K562 (cell line): ENCODE data around the gene SIGLEC9. TPM values are rescaled to one million over a fixed set of nuclear protein-coding genes. Genes with fewer than 3 reads are reported as not detected.

Source experiments
- ATAC-seq: fragments of 200-7000 bp; cut with Tn5 transposase; 3 replicates; pipeline ENCODE4 v1.9.1; 2020; ENCODE audit warnings: moderate library complexity
- BruUV-seq: library from RNA; stranded (reverse); fragments of 400-500 nt; replicated peaks from 2 replicates; lab custom pipeline; 2021; lab: Mats Ljungman, UMichigan
- CTCF ChIA-PET: fragments of 300-600 bp; formaldehyde crosslinking; extraction: SDS; loops from one replicate; lab custom pipeline; 2021; ENCODE audit warnings: low intra/inter-chr PET ratio; lab: Yijun Ruan, JAX
- POLR2A ChIA-PET: fragments of 300-600, 350-650 bp; sonication (Branson Sonifier 250); formaldehyde crosslinking; extraction: SDS; loops from one replicate; lab custom pipeline; 2021; ENCODE audit warnings: antibody characterized with exemption, inconsistent platforms; lab: Yijun Ruan, JAX
- DNase-seq, 4 experiments: peaks; one replicate each; pipeline versions ENCODE4 v3.0.0 to v3.0.0-alpha.2; 2011 to 2018; ENCODE audit warnings: low spot score in 3 of 4, mixed read lengths in 3 of 4; ENCODE audit errors: extremely low read depth in 1 of 4
- FAIRE-seq: peaks from 2 replicates; lab custom pipeline; 2011; peaks lifted over from hg19 to GRCh38; lab: Jason Lieb, UNC
- H2AFZ ChIP-seq: 2 replicates; pipeline ENCODE4 v1.6.0; 2011; ENCODE audit warnings: low read depth, low read length, control low read depth, inconsistent platforms
- H3K27ac ChIP-seq: fragments of 200-600 bp; 3 replicates; pipeline ENCODE4 v1.8.0; 2011; ENCODE audit warnings: low read depth, mild to moderate bottlenecking, control low read depth, inconsistent platforms, low read length, moderate library complexity, mixed read lengths; ENCODE audit errors: extremely low read depth
- H3K27me3 ChIP-seq, 2 experiments: fragments of 300-600 bp in 1 of 2; 2 replicates in 1 of 2; 3 replicates in 1 of 2; pipeline versions ENCODE4 v1.6.0 to v1.8.0; 2011; ENCODE audit warnings: inconsistent platforms in 2 of 2, low read length in 2 of 2, mild to moderate bottlenecking in 1 of 2, mixed read lengths in 1 of 2, moderate library complexity in 1 of 2; ENCODE audit not compliant: control insufficient read depth in 2 of 2, insufficient read depth in 2 of 2
- H3K36me3 ChIP-seq: fragments of 300-600 bp; 3 replicates; pipeline ENCODE4 v1.8.0; 2011; ENCODE audit warnings: mild to moderate bottlenecking, low read length, inconsistent platforms; ENCODE audit not compliant: control insufficient read depth, insufficient read depth
- H3K4me1 ChIP-seq, 2 experiments: fragments of 200-600 bp in 1 of 2; replicated peaks in 1 of 2; 2 replicates in 1 of 2; 3 replicates in 1 of 2; pipeline versions ENCODE4 v1.5.1 to v1.8.0; 2011; ENCODE audit warnings: inconsistent platforms in 2 of 2, low read length in 2 of 2, mild to moderate bottlenecking in 1 of 2, mixed read lengths in 1 of 2, moderate library complexity in 1 of 2; ENCODE audit not compliant: control insufficient read depth in 2 of 2, insufficient read depth in 2 of 2
- H3K4me2 ChIP-seq: 2 replicates; pipeline ENCODE4 v1.6.1; 2011; ENCODE audit warnings: low read length, control low read depth, inconsistent platforms, mixed read lengths; ENCODE audit not compliant: insufficient read depth
- H3K4me3 ChIP-seq: fragments of 200-600 bp; sonication (generic), shearing (Covaris generic); 2 replicates; pipeline ENCODE4 v1.5.1; 2016; ENCODE audit warnings: control low read depth, inconsistent platforms
- H3K79me2 ChIP-seq: fragments of 200-600 bp; 3 replicates; pipeline ENCODE4 v1.8.0; 2011; ENCODE audit warnings: low read length, inconsistent platforms; ENCODE audit not compliant: control insufficient read depth, insufficient read depth
- H3K9ac ChIP-seq, 2 experiments: 2 replicates each; pipeline versions ENCODE4 v1.6.0 to v1.6.1; 2011; ENCODE audit warnings: low read depth in 2 of 2, low read length in 2 of 2, control low read depth in 1 of 2, inconsistent platforms in 1 of 2, mild to moderate bottlenecking in 1 of 2, mixed read lengths in 1 of 2; ENCODE audit not compliant: insufficient read depth in 1 of 2
- H3K9me1 ChIP-seq: one replicate; pipeline ENCODE4 v1.6.0; 2011; ENCODE audit warnings: inconsistent platforms, mild to moderate bottlenecking, low read length, moderate library complexity; ENCODE audit not compliant: control insufficient read depth, insufficient read depth
- H3K9me3 ChIP-seq: replicated peaks from 2 replicates; pipeline ENCODE4 v1.5.1; 2011; ENCODE audit warnings: low read depth, low read length, inconsistent platforms; ENCODE audit not compliant: control insufficient read depth, insufficient read depth
- H4K20me1 ChIP-seq: replicated peaks from 2 replicates; pipeline ENCODE4 v1.6.1; 2011; ENCODE audit warnings: low read length, inconsistent platforms, mixed read lengths; ENCODE audit not compliant: control insufficient read depth, insufficient read depth
- ARID1B ChIP-seq: fragments of 450-650 bp; IDR thresholded peaks from 2 replicates; pipeline ENCODE4 v1.6.1; 2016; ENCODE audit warnings: antibody characterized with exemption, mild to moderate bottlenecking, inconsistent platforms
- ATF1 ChIP-seq, 2 experiments: fragments of 450-650 bp in 1 of 2; IDR thresholded peaks; 2 replicates each; pipeline ENCODE4 v1.6.1; 2016; ENCODE audit warnings: missing compliant biosample characterization in 1 of 2, missing genetic modification characterization in 1 of 2
- CAMTA2 ChIP-seq: fragments of 250-450 bp; sonication (Bioruptor Pico); conservative IDR thresholded peaks from 2 replicates; pipeline ENCODE4 v1.5.1; 2022
- FOXM1 ChIP-seq, 2 experiments: fragments of 450-650 bp in 1 of 2; sonication (generic) in 1 of 2; formaldehyde crosslinking in 1 of 2; IDR thresholded peaks; 2 replicates each; pipeline versions ENCODE4 v1.6.1 to v1.9.0; 2017 to 2022; ENCODE audit warnings: low read depth in 2 of 2, mild to moderate bottlenecking in 2 of 2, missing genetic modification reagents in 1 of 2, moderate library complexity in 1 of 2
- KDM1A ChIP-seq, 2 experiments: fragments of 450-650 bp; IDR thresholded peaks; 2 replicates each; pipeline ENCODE4 v1.6.1; 2016; ENCODE audit warnings: mild to moderate bottlenecking in 2 of 2
- KHSRP ChIP-seq: fragments of 450-650 bp; IDR thresholded peaks from 2 replicates; pipeline ENCODE4 v1.6.1; 2017
- RBM14 ChIP-seq: fragments of 200-400 bp; formaldehyde crosslinking; IDR thresholded peaks from 2 replicates; pipeline ENCODE4 v1.6.1; 2018; ENCODE audit warnings: low read depth, mild to moderate bottlenecking, low read length, moderate library complexity, borderline replicate concordance; ENCODE audit not compliant: insufficient read depth
- ZNF583 ChIP-seq: fragments of 250-450 bp; sonication (Bioruptor Pico); IDR thresholded peaks from 2 replicates; pipeline ENCODE4 v1.4.0; 2020
- WGBS: fragments of 100-300 bp; shearing (Covaris generic); methylation state at CpG from one replicate; pipeline ENCODE4 v1.1.6; 2016; ENCODE audit warnings: low coverage, mixed read lengths; ENCODE audit not compliant: insufficient coverage; ENCODE audit errors: missing lambda C conversion rate; 5-methylcytosine and 5-hydroxymethylcytosine counted together
- in situ Hi-C: fragments of 300-500 bp; cut with MboI; formaldehyde crosslinking; loops from 4 replicates; pipeline ENCODE4 v1.15.0; 2018; ENCODE audit warnings: inconsistent platforms, mixed read lengths
- intact Hi-C: fragments of 100-400 bp; cut with micrococcal nuclease; formaldehyde crosslinking; loops from 2 replicates; pipeline ENCODE4 v1.14.2; 2022
- polyA plus RNA-seq, 8 experiments: library from polyadenylated mRNA; depleted of rRNA in 4 of 8; stranded (reverse) in 5 of 8; unstranded in 3 of 8; fragments of >200 nt; fragmentation: Nextera tagmentation in 2 of 8; fragmentation: Illumina TruSeq in 1 of 8; extraction: Ambion mirVana in 2 of 8; extraction: Trizol in 1 of 8; gene quantifications; 2 replicates each; pipeline versions ENCODE4 v1.2.1 to v1.2.3, GENCODE V29; 2011 to 2014; ENCODE audit warnings: inconsistent platforms in 1 of 8, missing spikeins in 1 of 8
- total RNA-seq, 7 experiments: library from RNA; depleted of rRNA in 6 of 7; stranded (reverse); fragments of >200 nt in 6 of 7; fragmentation: Illumina TruSeq in 2 of 7; extraction: Trizol in 2 of 7; gene quantifications; 2 replicates each; pipeline versions ENCODE4 v1.2.1 to v1.2.3, GENCODE V29; 2011 to 2021; ENCODE audit warnings: low replicate concordance in 1 of 7
- TF ChIP-seq, protein P1 (sequence below): fragments of 250-450 bp; sonication (Bioruptor Pico); IDR thresholded peaks from 2 replicates; pipeline ENCODE4 v1.8.0; 2021; ENCODE audit warnings: moderate library complexity, mild to moderate bottlenecking, inconsistent platforms
- TF ChIP-seq, protein P2 (sequence below), 2 experiments: fragments of 450-650 bp in 1 of 2; IDR thresholded peaks; 2 replicates each; pipeline ENCODE4 v1.6.1; 2011 to 2017; ENCODE audit warnings: low read depth in 2 of 2, antibody characterized with exemption in 1 of 2, borderline replicate concordance in 1 of 2, low read length in 1 of 2, mild to moderate bottlenecking in 1 of 2, mixed read lengths in 1 of 2; ENCODE audit not compliant: control insufficient read depth in 1 of 2
- TF ChIP-seq, protein P3 (sequence below), 2 experiments: IDR thresholded peaks; 2 replicates each; pipeline ENCODE4 v1.6.1; 2011; ENCODE audit warnings: borderline replicate concordance in 1 of 2, control low read depth in 1 of 2, low read depth in 1 of 2, low read length in 1 of 2, mild to moderate bottlenecking in 1 of 2, mixed read lengths in 1 of 2, moderate library complexity in 1 of 2; ENCODE audit not compliant: insufficient read depth in 1 of 2, insufficient read length in 1 of 2, poor library complexity in 1 of 2, severe bottlenecking in 1 of 2; ENCODE audit errors: extremely low read depth in 1 of 2

Gene SIGLEC9
- total and polyA plus RNA-seq, 9 of the 15 experiments (the other 6 are each of a cell fraction or from before 2014, with no cell fraction given): 0.09 to 0.34 (median 0.22) TPM; not detected in 4

GRCh38 chr19:51081476-51081875, 43.2 kb upstream of the SIGLEC9 start:
- Histone ChIP-seq H3K27ac (no peak overlapping the region), H2AFZ (no peak overlapping the region), H3K4me3 (no peak overlapping the region), H3K4me1 (peaks cover 0 to 10% of the 10 kb centered on the region in 2 experiments; a peak in 2 of 5 replicates), H3K27me3 (peaks cover 19 to 73% of the 10 kb centered on the region in 2 experiments; a peak in 4 of 5 replicates)
- WGBS: 0% methylated on average over 6 of the region's 14 CpGs
- TF ChIP-seq FOXM1 (IDR thresholded peaks at IDR 0.05; ENCODE audit: low read depth): no peak
- TF ChIP-seq FOXM1 (CRISPR knock-in tag; IDR thresholded peaks at IDR 0.05; ENCODE audit: low read depth): no peak
- TF ChIP-seq KHSRP: no peak
- TF ChIP-seq, protein P1, sequence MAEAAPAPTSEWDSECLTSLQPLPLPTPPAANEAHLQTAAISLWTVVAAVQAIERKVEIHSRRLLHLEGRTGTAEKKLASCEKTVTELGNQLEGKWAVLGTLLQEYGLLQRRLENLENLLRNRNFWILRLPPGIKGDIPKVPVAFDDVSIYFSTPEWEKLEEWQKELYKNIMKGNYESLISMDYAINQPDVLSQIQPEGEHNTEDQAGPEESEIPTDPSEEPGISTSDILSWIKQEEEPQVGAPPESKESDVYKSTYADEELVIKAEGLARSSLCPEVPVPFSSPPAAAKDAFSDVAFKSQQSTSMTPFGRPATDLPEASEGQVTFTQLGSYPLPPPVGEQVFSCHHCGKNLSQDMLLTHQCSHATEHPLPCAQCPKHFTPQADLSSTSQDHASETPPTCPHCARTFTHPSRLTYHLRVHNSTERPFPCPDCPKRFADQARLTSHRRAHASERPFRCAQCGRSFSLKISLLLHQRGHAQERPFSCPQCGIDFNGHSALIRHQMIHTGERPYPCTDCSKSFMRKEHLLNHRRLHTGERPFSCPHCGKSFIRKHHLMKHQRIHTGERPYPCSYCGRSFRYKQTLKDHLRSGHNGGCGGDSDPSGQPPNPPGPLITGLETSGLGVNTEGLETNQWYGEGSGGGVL (CRISPR knock-in tag): no peak
- TF ChIP-seq, protein P2, sequence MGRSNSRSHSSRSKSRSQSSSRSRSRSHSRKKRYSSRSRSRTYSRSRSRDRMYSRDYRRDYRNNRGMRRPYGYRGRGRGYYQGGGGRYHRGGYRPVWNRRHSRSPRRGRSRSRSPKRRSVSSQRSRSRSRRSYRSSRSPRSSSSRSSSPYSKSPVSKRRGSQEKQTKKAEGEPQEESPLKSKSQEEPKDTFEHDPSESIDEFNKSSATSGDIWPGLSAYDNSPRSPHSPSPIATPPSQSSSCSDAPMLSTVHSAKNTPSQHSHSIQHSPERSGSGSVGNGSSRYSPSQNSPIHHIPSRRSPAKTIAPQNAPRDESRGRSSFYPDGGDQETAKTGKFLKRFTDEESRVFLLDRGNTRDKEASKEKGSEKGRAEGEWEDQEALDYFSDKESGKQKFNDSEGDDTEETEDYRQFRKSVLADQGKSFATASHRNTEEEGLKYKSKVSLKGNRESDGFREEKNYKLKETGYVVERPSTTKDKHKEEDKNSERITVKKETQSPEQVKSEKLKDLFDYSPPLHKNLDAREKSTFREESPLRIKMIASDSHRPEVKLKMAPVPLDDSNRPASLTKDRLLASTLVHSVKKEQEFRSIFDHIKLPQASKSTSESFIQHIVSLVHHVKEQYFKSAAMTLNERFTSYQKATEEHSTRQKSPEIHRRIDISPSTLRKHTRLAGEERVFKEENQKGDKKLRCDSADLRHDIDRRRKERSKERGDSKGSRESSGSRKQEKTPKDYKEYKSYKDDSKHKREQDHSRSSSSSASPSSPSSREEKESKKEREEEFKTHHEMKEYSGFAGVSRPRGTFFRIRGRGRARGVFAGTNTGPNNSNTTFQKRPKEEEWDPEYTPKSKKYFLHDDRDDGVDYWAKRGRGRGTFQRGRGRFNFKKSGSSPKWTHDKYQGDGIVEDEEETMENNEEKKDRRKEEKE (IDR thresholded peaks at IDR 0.05; ENCODE audit: borderline replicate concordance in 1 of 2, control insufficient read depth in 1 of 2, low read depth in 2 of 2, low read length in 1 of 2): no peak
- TF ChIP-seq ATF1 (CRISPR knock-in tag; IDR thresholded peaks at IDR 0.05): no peak
- TF ChIP-seq ATF1 (tag; IDR thresholded peaks at IDR 0.05): no peak
- no peak for TF ChIP-seq ZNF583
- no peak for TF ChIP-seq KDM1A (IDR thresholded peaks at IDR 0.05)
- TF ChIP-seq RBM14: no peak
- TF ChIP-seq, protein P3, sequence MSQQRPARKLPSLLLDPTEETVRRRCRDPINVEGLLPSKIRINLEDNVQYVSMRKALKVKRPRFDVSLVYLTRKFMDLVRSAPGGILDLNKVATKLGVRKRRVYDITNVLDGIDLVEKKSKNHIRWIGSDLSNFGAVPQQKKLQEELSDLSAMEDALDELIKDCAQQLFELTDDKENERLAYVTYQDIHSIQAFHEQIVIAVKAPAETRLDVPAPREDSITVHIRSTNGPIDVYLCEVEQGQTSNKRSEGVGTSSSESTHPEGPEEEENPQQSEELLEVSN (IDR thresholded peaks at IDR 0.05; ENCODE audit: borderline replicate concordance in 1 of 2, extremely low read depth in 1 of 2, insufficient read depth in 1 of 2, insufficient read length in 1 of 2, low read depth in 1 of 2, low read length in 1 of 2, poor library complexity in 1 of 2, severe bottlenecking in 1 of 2): no peak
- no peak for TF ChIP-seq ARID1B
- no peak for TF ChIP-seq CAMTA2 (CRISPR knock-in tag)
- TF ChIP-seq, all 486 proteins: peak for 0
- in situ Hi-C loops: no loop called here
- Histone ChIP-seq H4K20me1 (no peaks in the 10 kb centered on the region; the same call in 1 of the 2 replicates), H3K9me1 (no peaks in the 10 kb centered on the region), H3K4me2 (no peak overlapping the region), H3K9ac (no peak overlapping the region), H3K9me3 (no peaks in the 10 kb centered on the region), H3K79me2 (no peaks in the 10 kb centered on the region), H3K36me3 (no peaks in the 10 kb centered on the region)
- CTCF ChIA-PET: no interaction called here
- FAIRE-seq (no peak), ATAC-seq (no peak; the same call in 1 of the 3 replicates), DNase-seq (peak in 1 of 4 experiments; percentile 18)
- POLR2A ChIA-PET: interaction anchor here (0.7 to 1.2 kb wide), 2 partner anchors 16 to 277 kb away, joined by 4 to 7 read pairs; partner anchors contain the start of gene KLK13
- no TSS peak for BruUV-seq
- intact Hi-C loops: no loop called here
